GM23248 (cell line): ENCODE measurements around the gene MRPL38. TPM values are rescaled to one million over a fixed set of nuclear protein-coding genes. Genes with fewer than 3 reads are reported as not detected.
"Not testable (repeated sequence)": the region's sequence is repeated elsewhere in the genome, so short reads cannot be mapped to it uniquely, and the experiment has no call there.

Experiments
- DNase-seq: peaks from one replicate; pipeline ENCODE4 v3.0.0-alpha.2; 2015
- H2AFZ ChIP-seq: fragments of 200-600 bp; sonication (generic); 2 replicates; pipeline ENCODE4 v1.6.1; 2016; ENCODE audit warnings: antibody characterized with exemption
- H3F3A ChIP-seq: fragments of 200-600 bp; sonication (generic); 2 replicates; pipeline ENCODE4 v1.6.1; 2016; ENCODE audit warnings: mild to moderate bottlenecking, antibody characterized with exemption, mixed run types; ENCODE audit not compliant: insufficient read depth
- H3K27ac ChIP-seq: fragments of 200-600 bp; sonication (generic); 2 replicates; pipeline ENCODE4 v1.5.1; 2016; ENCODE audit warnings: mild to moderate bottlenecking
- H3K27me3 ChIP-seq: fragments of 200-600 bp; sonication (generic); replicated peaks from 2 replicates; pipeline ENCODE4 v1.6.1; 2016; ENCODE audit warnings: mild to moderate bottlenecking; ENCODE audit not compliant: insufficient read depth
- H3K36me3 ChIP-seq: fragments of 200-600 bp; sonication (generic); 2 replicates; pipeline ENCODE4 v1.6.1; 2016; ENCODE audit warnings: low read depth, mild to moderate bottlenecking
- H3K4me1 ChIP-seq: fragments of 200-600 bp; sonication (generic); 2 replicates; pipeline ENCODE4 v1.6.1; 2016; ENCODE audit warnings: mild to moderate bottlenecking; ENCODE audit not compliant: insufficient read depth
- H3K4me2 ChIP-seq: fragments of 200-600 bp; sonication (generic); one replicate; pipeline ENCODE4 v1.6.1; 2016; ENCODE audit warnings: mild to moderate bottlenecking; ENCODE audit not compliant: unreplicated experiment
- H3K4me3 ChIP-seq: fragments of 200-600 bp; sonication (generic); 2 replicates; pipeline ENCODE4 v1.5.1; 2016; ENCODE audit warnings: mild to moderate bottlenecking
- H3K79me2 ChIP-seq: fragments of 200-600 bp; sonication (generic); 2 replicates; pipeline ENCODE4 v1.6.1; 2016; ENCODE audit warnings: mild to moderate bottlenecking; ENCODE audit not compliant: insufficient read depth
- H3K9ac ChIP-seq: fragments of 200-600 bp; sonication (generic); 2 replicates; pipeline ENCODE4 v1.6.1; 2016; ENCODE audit warnings: mild to moderate bottlenecking
- H3K9me2 ChIP-seq: fragments of 200-600 bp; sonication (generic); 2 replicates; pipeline ENCODE4 v1.6.1; 2016; ENCODE audit warnings: mixed run types, mild to moderate bottlenecking, moderate library complexity; ENCODE audit not compliant: insufficient read depth
- H3K9me3 ChIP-seq: fragments of 200-600 bp; sonication (generic); one replicate; pipeline ENCODE4 v1.6.1; 2017; ENCODE audit warnings: low read depth
- H4K20me1 ChIP-seq: fragments of 200-600 bp; sonication (generic); 2 replicates; pipeline ENCODE4 v1.6.0; 2016; ENCODE audit not compliant: insufficient read depth
- EZH2 ChIP-seq: fragments of 200-600 bp; sonication (generic); IDR thresholded peaks from 2 replicates; pipeline ENCODE4 v1.6.1; 2018; ENCODE audit warnings: antibody characterized with exemption, mild to moderate bottlenecking; ENCODE audit not compliant: insufficient read depth, poor library complexity, severe bottlenecking
- EZH2phosphoT487 ChIP-seq: fragments of 200-600 bp; sonication (generic); IDR thresholded peaks from 2 replicates; pipeline ENCODE4 v1.6.1; 2018; ENCODE audit warnings: antibody characterized with exemption, moderate library complexity, mild to moderate bottlenecking, low read depth; ENCODE audit not compliant: insufficient read depth
- WGBS, 2 experiments: methylation state at CpG; one replicate each; pipeline ENCODE4 v1.1.6; 2015 to 2017; ENCODE audit warnings: low lambda C conversion rate in 2 of 2, low coverage in 1 of 2; ENCODE audit errors: missing lambda C conversion rate in 2 of 2; 5-methylcytosine and 5-hydroxymethylcytosine counted together
- in situ Hi-C: fragments of 300-500 bp; cut with MboI; formaldehyde crosslinking; loops from 2 replicates; pipeline ENCODE4 v1.15.0; 2020
- polyA plus RNA-seq: library from polyadenylated mRNA; unstranded; fragments of >200 nt; fragmentation: Nextera tagmentation; extraction: Ambion mirVana; gene quantifications from 2 replicates; pipeline ENCODE4 v1.2.1, GENCODE V29; 2016
- total RNA-seq: library from RNA; depleted of rRNA; stranded (reverse); fragments of >200 nt; shearing (Covaris generic); gene quantifications from 2 replicates; pipeline ENCODE4 v1.2.3, GENCODE V29; 2014

Gene MRPL38
- total and polyA plus RNA-seq, 2 experiments from 2014 or later, result 18.8 to 51.9 TPM

DNA sequence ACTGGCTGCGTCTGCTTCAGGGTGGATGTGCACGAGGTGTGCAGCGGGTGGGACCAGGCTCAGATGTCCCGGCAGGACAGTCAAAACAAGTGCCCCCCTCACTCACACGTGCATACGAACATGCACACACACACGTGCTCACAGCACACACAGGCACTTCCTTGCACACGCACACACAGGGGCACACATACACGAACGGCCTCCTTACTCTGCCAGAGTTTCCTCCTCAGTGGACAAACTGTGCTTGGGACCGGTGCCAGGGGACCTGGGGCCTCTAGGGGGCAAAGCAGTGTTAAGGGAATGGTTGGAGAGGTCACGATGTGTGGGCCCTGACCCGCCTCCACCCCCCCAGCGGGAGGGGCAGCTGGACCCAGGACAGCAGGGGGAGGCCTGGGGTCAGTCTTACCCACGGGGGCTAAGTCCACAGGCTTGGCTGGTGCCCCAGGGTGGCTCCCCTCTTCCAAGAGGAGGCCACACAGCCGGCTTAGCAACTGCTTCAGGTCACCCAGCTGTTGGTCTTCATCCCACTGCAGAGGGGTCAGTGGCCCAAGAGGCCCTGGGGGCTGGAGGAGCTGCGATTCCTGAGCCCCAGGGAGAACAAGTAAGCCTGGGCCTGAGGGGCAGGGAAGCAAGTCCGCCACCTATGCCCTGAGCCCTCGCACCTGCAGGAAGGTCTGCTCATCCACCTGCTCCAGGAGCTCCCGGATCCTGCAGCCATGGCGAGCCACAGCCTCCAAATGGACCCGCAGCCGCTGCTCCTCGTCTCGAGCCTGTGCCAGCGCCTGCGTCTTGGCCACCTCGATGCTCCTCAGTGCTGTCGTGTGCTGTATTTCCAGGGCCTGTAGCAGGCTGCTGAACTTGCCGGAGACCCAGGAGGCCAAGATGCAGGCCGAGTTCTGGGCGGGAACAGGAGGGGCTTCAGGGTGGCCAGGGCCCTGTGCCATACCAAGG, 12.8 kb downstream of the MRPL38 start:
- no peaks in the 10 kb centered on the region for H3K36me3 ChIP-seq
- no peak overlapping the region for H3K4me2 ChIP-seq
- WGBS, 2 experiments, result 88% methylated on average over 31 to 32 of the region's 32 CpGs
- H3K9ac ChIP-seq, result no peak overlapping the region
- H3F3A ChIP-seq, result peaks cover 8% of the 10 kb centered on the region; the same call in 1 of the 2 replicates
- no peak overlapping the region for H2AFZ ChIP-seq
- no peak for DNase-seq
- no peak overlapping the region for H3K27ac ChIP-seq
- in situ Hi-C loops, result no loop called here
- H4K20me1 ChIP-seq, result no peaks in the 10 kb centered on the region
- no peak for TF ChIP-seq EZH2phosphoT487
- TF ChIP-seq EZH2, result no peak
- no peak overlapping the region for H3K4me3 ChIP-seq
- H3K9me3 ChIP-seq, result no peaks in the 10 kb centered on the region
- peaks cover 8% of the 10 kb centered on the region for H3K4me1 ChIP-seq
- peaks cover 21% of the 10 kb centered on the region for H3K79me2 ChIP-seq
- H3K9me2 ChIP-seq, result no peaks in the 10 kb centered on the region
- no peaks in the 10 kb centered on the region for H3K27me3 ChIP-seq

DNA sequence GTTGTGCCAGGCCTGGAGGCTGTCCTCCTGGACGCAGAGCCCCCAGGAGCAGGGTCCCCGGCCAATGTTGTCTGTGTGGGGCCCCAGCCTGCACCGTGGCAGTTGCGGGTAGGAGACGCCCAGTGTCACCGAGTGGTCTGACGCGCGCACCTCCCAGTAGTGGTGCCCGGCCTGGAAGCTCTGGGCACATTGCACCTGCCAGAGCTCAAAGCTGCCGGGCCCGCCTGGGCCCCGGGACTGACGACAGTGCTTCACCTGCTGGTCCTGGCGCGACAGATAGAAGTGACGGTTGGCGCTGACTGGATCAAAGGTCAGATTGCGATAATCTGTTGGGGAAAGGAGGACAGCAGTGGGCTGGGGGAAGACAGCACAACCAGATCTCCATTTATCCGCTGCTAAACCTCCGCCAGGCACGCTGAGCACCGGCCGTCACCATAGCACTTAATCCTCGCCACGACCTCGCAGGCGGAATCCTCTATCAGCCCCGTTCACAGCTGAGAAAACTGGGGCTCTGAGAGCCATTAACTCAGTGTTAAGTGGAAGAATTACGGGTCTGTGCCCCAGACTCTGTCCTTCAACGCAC, 13.6 kb downstream of the MRPL38 start:
- H3K27ac ChIP-seq, result no peak overlapping the region
- in situ Hi-C loops, result no loop called here
- H3K79me2 ChIP-seq, result peaks cover 20% of the 10 kb centered on the region
- no peaks in the 10 kb centered on the region for H4K20me1 ChIP-seq
- H3K9me2 ChIP-seq, result no peaks in the 10 kb centered on the region
- no peak overlapping the region for H3K4me3 ChIP-seq
- H3K4me1 ChIP-seq, result peaks cover 8% of the 10 kb centered on the region
- no peaks in the 10 kb centered on the region for H3K27me3 ChIP-seq
- TF ChIP-seq EZH2 (no peak), EZH2phosphoT487 (no peak)
- no peak for DNase-seq
- no peak overlapping the region for H2AFZ ChIP-seq
- WGBS, 2 experiments, result 93 to 94% methylated on average over 29 to 31 of the region's 31 CpGs
- no peak overlapping the region for H3K9ac ChIP-seq
- H3K36me3 ChIP-seq, result no peaks in the 10 kb centered on the region
- H3K9me3 ChIP-seq, result no peaks in the 10 kb centered on the region
- H3K4me2 ChIP-seq, result no peak overlapping the region
- peaks cover 8% of the 10 kb centered on the region; the same call in 1 of the 2 replicates for H3F3A ChIP-seq

DNA sequence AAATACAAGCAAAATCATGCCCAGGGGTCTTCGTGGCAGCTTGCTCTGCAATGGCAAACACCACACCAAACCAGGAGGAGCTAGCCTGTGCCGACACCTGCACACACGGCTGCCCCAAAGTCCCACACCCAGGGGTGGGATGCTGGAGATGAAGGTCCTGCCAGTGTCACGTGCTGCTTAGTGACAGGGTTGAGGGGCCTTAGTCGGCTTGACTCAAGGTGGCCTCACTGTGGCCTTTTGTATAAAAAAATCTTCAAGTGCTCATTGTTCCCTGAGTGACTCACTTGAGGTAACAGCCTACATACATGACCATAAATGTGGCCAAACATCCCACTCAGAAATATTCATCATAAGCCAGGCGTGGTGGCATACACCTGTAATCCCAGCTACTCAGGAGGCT, 15.2 kb downstream of the MRPL38 start:
- no peaks in the 10 kb centered on the region for H3K9me3 ChIP-seq
- DNase-seq, result no peak
- H3K9ac ChIP-seq, result no peak overlapping the region
- TF ChIP-seq EZH2 (no peak), EZH2phosphoT487 (no peak)
- in situ Hi-C loops, result no loop called here
- 65 to 71% methylated on average over 6 of the region's 6 CpGs for WGBS, 2 experiments
- H3K36me3 ChIP-seq, result no peaks in the 10 kb centered on the region
- H3K4me3 ChIP-seq, result no peak overlapping the region
- H3K9me2 ChIP-seq, result no peaks in the 10 kb centered on the region
- no peak overlapping the region for H3K27ac ChIP-seq
- H4K20me1 ChIP-seq, result no peaks in the 10 kb centered on the region
- H3K4me1 ChIP-seq, result no peaks in the 10 kb centered on the region
- H3K27me3 ChIP-seq, result no peaks in the 10 kb centered on the region
- peaks cover 3% of the 10 kb centered on the region; the same call in 1 of the 2 replicates for H3K79me2 ChIP-seq
- H2AFZ ChIP-seq, result no peak overlapping the region
- H3K4me2 ChIP-seq, result no peak overlapping the region
- peaks cover 8% of the 10 kb centered on the region; the same call in 1 of the 2 replicates for H3F3A ChIP-seq

- no peak for DNase-seq
- in situ Hi-C loops, result no loop called here
- H3K9me3 ChIP-seq, result no peaks in the 10 kb centered on the region
- no peak overlapping the region for H3K9ac ChIP-seq
- H3K4me3 ChIP-seq, result no peak overlapping the region
- H3K27me3 ChIP-seq, result no peaks in the 10 kb centered on the region
- TF ChIP-seq EZH2phosphoT487, result no peak
- no peak for TF ChIP-seq EZH2
- H3F3A ChIP-seq, result peaks cover 8% of the 10 kb centered on the region; the same call in 1 of the 2 replicates
- no peaks in the 10 kb centered on the region for H3K4me1 ChIP-seq
- no peak overlapping the region for H2AFZ ChIP-seq
- H3K4me2 ChIP-seq, result no peak overlapping the region
- 64 to 67% methylated on average over 6 of the region's 6 CpGs for WGBS, 2 experiments
- no peaks in the 10 kb centered on the region for H4K20me1 ChIP-seq
- no peaks in the 10 kb centered on the region for H3K36me3 ChIP-seq
- H3K79me2 ChIP-seq, result no peaks in the 10 kb centered on the region
- no peaks in the 10 kb centered on the region for H3K9me2 ChIP-seq
- no peak overlapping the region for H3K27ac ChIP-seq
Observed at GRCh38 chr17:75888484-75888883, 16.2 kb downstream of the MRPL38 start.

- H4K20me1 ChIP-seq, H3K4me1 ChIP-seq, H3K27me3 ChIP-seq, H3K27ac ChIP-seq, DNase-seq, in situ Hi-C loops, H2AFZ ChIP-seq, H3K4me2 ChIP-seq, H3K4me3 ChIP-seq, H3K36me3 ChIP-seq, H3K79me2 ChIP-seq, H3K9me3 ChIP-seq, H3K9ac ChIP-seq, H3K9me2 ChIP-seq, H3F3A ChIP-seq: not testable (repeated sequence)
- WGBS, 2 experiments, result 72 to 73% methylated on average over 9 of the region's 9 CpGs
Observed at GRCh38 chr17:75885860-75886259, 18.8 kb downstream of the MRPL38 start.
